Keratinocyte (primary cell): ENCODE measurements around the gene MYO7B. TPM values are rescaled to one million over a fixed set of nuclear protein-coding genes. Genes with fewer than 3 reads are reported as not detected.

Experiments used
- DNase-seq: peaks from one replicate; pipeline ENCODE4 v3.0.0-alpha.2; 2011; ENCODE audit warnings: low read depth, missing footprints, low spot score
- FAIRE-seq: peaks from 2 replicates; lab custom pipeline; 2011; peaks lifted over from hg19 to GRCh38; lab: Jason Lieb, UNC
- H2AFZ ChIP-seq: 2 replicates; pipeline ENCODE4 v1.6.0; 2012; ENCODE audit warnings: low read length, control low read depth, inconsistent platforms; ENCODE audit not compliant: control insufficient read depth
- H3K27ac ChIP-seq: 2 replicates; pipeline ENCODE4 v1.5.1; 2011; ENCODE audit warnings: low read length; ENCODE audit not compliant: control insufficient read depth, insufficient read depth
- H3K27me3 ChIP-seq: 3 replicates; pipeline ENCODE4 v1.6.0; 2011; ENCODE audit warnings: low read length; ENCODE audit not compliant: control insufficient read depth, insufficient read depth; ENCODE audit errors: extremely low read depth
- H3K36me3 ChIP-seq, 2 experiments: 2 replicates in 1 of 2; 3 replicates in 1 of 2; pipeline ENCODE4 v1.5.1; 2011; ENCODE audit warnings: low read length in 2 of 2, mild to moderate bottlenecking in 1 of 2; ENCODE audit not compliant: control insufficient read depth in 2 of 2, insufficient read depth in 2 of 2; ENCODE audit errors: extremely low read depth in 1 of 2
- H3K4me1 ChIP-seq: 3 replicates; pipeline ENCODE4 v1.5.1; 2011; ENCODE audit warnings: low read length; ENCODE audit not compliant: control insufficient read depth, insufficient read depth; ENCODE audit errors: extremely low read depth
- H3K4me2 ChIP-seq: 3 replicates; pipeline ENCODE4 v1.6.0; 2011; ENCODE audit warnings: low read depth, low read length; ENCODE audit not compliant: control insufficient read depth, insufficient read depth; ENCODE audit errors: extremely low read depth
- H3K4me3 ChIP-seq, 3 experiments: fragments of 200-600 bp in 1 of 3; sonication (generic) in 1 of 3; 2 replicates in 2 of 3; 3 replicates in 1 of 3; pipeline ENCODE4 v1.5.1; 2011 to 2016; ENCODE audit warnings: low read length in 3 of 3, mild to moderate bottlenecking in 3 of 3, control low read depth in 2 of 3, inconsistent platforms in 1 of 3, low read depth in 1 of 3, mixed read lengths in 1 of 3, mixed run types in 1 of 3, moderate library complexity in 1 of 3; ENCODE audit not compliant: control insufficient read depth in 2 of 3, insufficient read depth in 2 of 3; ENCODE audit errors: extremely low read depth in 1 of 3
- H3K79me2 ChIP-seq: 2 replicates; pipeline ENCODE4 v1.6.0; 2012; ENCODE audit warnings: low read length; ENCODE audit not compliant: control insufficient read depth, insufficient read depth
- H3K9ac ChIP-seq: 3 replicates; pipeline ENCODE4 v1.6.0; 2011; ENCODE audit warnings: low read length; ENCODE audit not compliant: control insufficient read depth, insufficient read depth; ENCODE audit errors: extremely low read depth
- H3K9me1 ChIP-seq: 3 replicates; pipeline ENCODE4 v1.6.0; 2011; ENCODE audit warnings: low read length; ENCODE audit not compliant: control insufficient read depth, insufficient read depth; ENCODE audit errors: extremely low read depth
- H3K9me3 ChIP-seq: 2 replicates; pipeline ENCODE4 v1.5.1; 2012; ENCODE audit warnings: low read depth, low read length; ENCODE audit not compliant: control insufficient read depth
- H4K20me1 ChIP-seq: 3 replicates; pipeline ENCODE4 v1.6.0; 2011; ENCODE audit warnings: low read length; ENCODE audit not compliant: control insufficient read depth, insufficient read depth; ENCODE audit errors: extremely low read depth
- CTCF ChIP-seq, 3 experiments: IDR thresholded peaks in 1 of 3; conservative IDR thresholded peaks in 1 of 3; optimal IDR thresholded peaks in 1 of 3; 2 replicates in 2 of 3; 3 replicates in 1 of 3; pipeline versions ENCODE3 to v1.5.1; 2011; ENCODE audit warnings: low read length in 3 of 3, mild to moderate bottlenecking in 3 of 3, moderate library complexity in 2 of 3, control low read depth in 1 of 3, inconsistent platforms in 1 of 3; ENCODE audit not compliant: insufficient read depth in 2 of 3; ENCODE audit errors: extremely low read depth in 1 of 3
- EZH2 ChIP-seq: IDR thresholded peaks from one replicate; pipeline ENCODE4 v1.6.1; 2012; ENCODE audit warnings: inconsistent platforms, mild to moderate bottlenecking, low read length, moderate library complexity
- dilution Hi-C: fragments of 300-500 bp; cut with MboI; formaldehyde crosslinking; loops from one replicate; pipeline ENCODE4 v1.7.0; 2020; ENCODE audit warnings: low sequenced_read_pairs; ENCODE audit not compliant: extremely low pct_ligation_motif_present
- polyA plus RNA-seq, 5 experiments: library from polyadenylated mRNA; depleted of rRNA in 3 of 5; stranded (reverse) in 3 of 5; stranded (forward) in 1 of 5; unstranded in 1 of 5; fragments of >200 nt; gene quantifications; 1 replicate in 1 of 5; 2 replicates in 3 of 5; 3 replicates in 1 of 5; pipeline versions ENCODE4 v1.2.1 to v1.2.3, GENCODE V29; 2011 to 2012; ENCODE audit warnings: missing spikeins in 2 of 5, low read depth in 1 of 5, low replicate concordance in 1 of 5

Gene MYO7B
- polyA plus RNA-seq, 1 donor (not counting 4 experiments of a cell fraction or from before 2014, with no cell fraction given), result not detected

GRCh38 chr2:127578411-127578810 is 42.9 kb downstream of the MYO7B start:
- H3K27me3 ChIP-seq, result no peaks in the 10 kb centered on the region
- no peaks in the 10 kb centered on the region for H3K9me3 ChIP-seq
- no peak for DNase-seq
- no peak overlapping the region for H3K27ac ChIP-seq
- no peak overlapping the region for H3K4me2 ChIP-seq
- TF ChIP-seq CTCF (optimal IDR thresholded peaks at IDR 0.05 in 1 of 3, IDR thresholded peaks at IDR 0.05 in 1 of 3, conservative IDR thresholded peaks at IDR 0.05 in 1 of 3; ENCODE audit: extremely low read depth in 1 of 3, insufficient read depth in 2 of 3, low read length in 3 of 3) (no peak), EZH2 (no peak)
- no peaks in the 10 kb centered on the region for H3K36me3 ChIP-seq
- peaks cover 9% of the 10 kb centered on the region for H3K4me1 ChIP-seq
- dilution Hi-C loops, result loop anchor here (25.0 kb wide), 1 partner anchor 109 kb away; the partner anchor contains the start of gene LIMS2
- H3K79me2 ChIP-seq, result no peaks in the 10 kb centered on the region
- H4K20me1 ChIP-seq, result no peaks in the 10 kb centered on the region
- H3K9ac ChIP-seq, result no peak overlapping the region
- no peak overlapping the region for H3K4me3 ChIP-seq
- no peaks in the 10 kb centered on the region for H3K9me1 ChIP-seq
- no peak for FAIRE-seq
- H2AFZ ChIP-seq, result no peak overlapping the region

DNA sequence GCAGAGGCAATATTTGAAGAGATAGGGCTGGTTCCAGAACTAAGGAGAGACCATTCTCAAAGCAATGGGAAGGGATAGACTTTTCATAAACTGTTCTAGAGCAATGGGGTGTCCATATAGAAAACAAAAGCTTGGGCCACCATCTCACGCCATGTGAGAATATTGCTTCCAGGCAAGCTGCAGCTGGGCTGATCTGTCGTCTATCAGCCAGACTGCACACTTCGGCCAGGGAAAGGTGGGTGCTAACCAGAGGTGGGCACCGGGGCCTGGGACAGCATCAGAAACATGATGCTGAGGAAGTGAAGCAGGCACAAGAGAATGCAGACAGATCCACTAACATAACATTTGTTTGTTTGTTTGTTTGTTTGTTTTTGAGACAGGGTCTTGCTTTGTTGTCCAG is 43.7 kb downstream of the MYO7B start:
- FAIRE-seq, result no peak
- no peak for DNase-seq
- H3K9ac ChIP-seq, result no peak overlapping the region

More for the DNA sequence above, 43.7 kb downstream of the MYO7B start:
- Histone ChIP-seq H3K4me3 (no peak overlapping the region), H3K79me2 (no peaks in the 10 kb centered on the region), H3K9me1 (no peaks in the 10 kb centered on the region), H3K27me3 (no peaks in the 10 kb centered on the region), H2AFZ (no peak overlapping the region), H3K4me2 (no peak overlapping the region), H3K36me3 (no peaks in the 10 kb centered on the region), H3K9me3 (no peaks in the 10 kb centered on the region), H3K27ac (no peak overlapping the region), H4K20me1 (no peaks in the 10 kb centered on the region), H3K4me1 (peaks cover 9% of the 10 kb centered on the region)
- dilution Hi-C loops, result loop anchor here (25.0 kb wide), 1 partner anchor 108 kb away; the partner anchor contains the start of gene LIMS2
- no peak for TF ChIP-seq CTCF (optimal IDR thresholded peaks at IDR 0.05 in 1 of 3, IDR thresholded peaks at IDR 0.05 in 1 of 3, conservative IDR thresholded peaks at IDR 0.05 in 1 of 3; ENCODE audit: extremely low read depth in 1 of 3, insufficient read depth in 2 of 3, low read length in 3 of 3)
- no peak for TF ChIP-seq EZH2
